HG03066 (cell line): Measurements from ENCODE around the gene CYB5RL.
"Not testable (repeated sequence)": the region's sequence is repeated elsewhere in the genome, so short reads cannot be mapped to it uniquely, and the experiment has no call there.

Experiments used
- ATAC-seq: cut with Tn5 transposase; IDR thresholded peaks from one replicate; pipeline ENCODE4 v1.9.1; 2021; ENCODE audit warnings: low read depth; ENCODE audit not compliant: unreplicated experiment

CYB5RL gene

DNA sequence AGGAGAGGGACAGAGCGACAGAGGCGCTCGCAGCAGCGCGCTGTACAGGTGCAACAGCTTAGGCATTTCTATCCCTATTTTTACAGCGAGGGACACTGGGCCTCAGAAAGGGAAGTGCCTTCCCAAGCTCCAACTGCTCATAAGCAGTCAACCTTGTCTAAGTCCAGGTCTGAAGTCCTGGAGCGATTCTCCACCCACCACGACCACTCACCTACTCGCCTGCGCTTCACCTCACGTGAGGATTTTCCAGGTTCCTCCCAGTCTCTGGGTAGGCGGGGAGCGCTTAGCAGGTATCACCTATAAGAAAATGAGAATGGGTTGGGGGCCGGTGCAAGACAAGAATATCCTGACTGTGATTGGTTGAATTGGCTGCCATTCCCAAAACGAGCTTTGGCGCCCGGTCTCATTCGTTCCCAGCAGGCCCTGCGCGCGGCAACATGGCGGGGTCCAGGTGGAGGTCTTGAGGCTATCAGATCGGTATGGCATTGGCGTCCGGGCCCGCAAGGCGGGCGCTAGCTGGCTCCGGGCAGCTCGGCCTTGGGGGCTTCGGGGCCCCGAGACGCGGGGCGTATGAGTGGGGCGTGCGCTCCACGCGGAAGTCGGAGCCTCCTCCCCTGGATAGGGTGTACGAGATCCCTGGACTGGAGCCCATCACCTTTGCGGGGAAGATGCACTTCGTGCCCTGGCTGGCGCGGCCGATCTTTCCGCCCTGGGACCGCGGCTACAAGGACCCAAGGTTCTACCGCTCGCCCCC lies at the start of gene CYB5RL, which contains the start of gene MRPL37:
Gene CYB5RL, minus strand, starts transcription at position 266 of the 754 bp plus-strand sequence. CDS start 4,414 bp downstream, outside the sequence.
Gene MRPL37, plus strand, starts transcription at position 403 of the 754 bp plus-strand sequence. Its CDS starts 77 bp downstream, at position 480.
- peak; percentile 96 for ATAC-seq

DNA sequence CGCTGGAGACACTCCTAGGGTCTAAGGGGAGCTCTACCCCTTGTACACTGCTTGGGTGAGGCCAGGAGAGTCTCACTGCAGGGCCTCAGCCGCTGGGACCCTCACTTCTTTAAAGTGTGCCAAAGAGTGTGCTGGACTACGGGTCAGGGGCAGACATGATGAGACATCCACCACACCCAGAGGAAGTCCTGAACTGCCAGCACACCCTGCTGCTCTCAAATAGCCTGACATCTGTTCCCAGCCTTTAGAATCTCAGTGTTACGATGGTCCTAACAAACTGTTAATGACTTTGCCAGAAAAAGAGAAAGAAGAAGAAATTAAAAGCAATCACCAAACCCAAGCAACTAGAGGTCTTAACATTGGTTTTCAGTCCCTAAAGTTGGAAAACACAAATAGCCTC lies 49.1 kb upstream of the CYB5RL start:
- ATAC-seq = no peak

DNA sequence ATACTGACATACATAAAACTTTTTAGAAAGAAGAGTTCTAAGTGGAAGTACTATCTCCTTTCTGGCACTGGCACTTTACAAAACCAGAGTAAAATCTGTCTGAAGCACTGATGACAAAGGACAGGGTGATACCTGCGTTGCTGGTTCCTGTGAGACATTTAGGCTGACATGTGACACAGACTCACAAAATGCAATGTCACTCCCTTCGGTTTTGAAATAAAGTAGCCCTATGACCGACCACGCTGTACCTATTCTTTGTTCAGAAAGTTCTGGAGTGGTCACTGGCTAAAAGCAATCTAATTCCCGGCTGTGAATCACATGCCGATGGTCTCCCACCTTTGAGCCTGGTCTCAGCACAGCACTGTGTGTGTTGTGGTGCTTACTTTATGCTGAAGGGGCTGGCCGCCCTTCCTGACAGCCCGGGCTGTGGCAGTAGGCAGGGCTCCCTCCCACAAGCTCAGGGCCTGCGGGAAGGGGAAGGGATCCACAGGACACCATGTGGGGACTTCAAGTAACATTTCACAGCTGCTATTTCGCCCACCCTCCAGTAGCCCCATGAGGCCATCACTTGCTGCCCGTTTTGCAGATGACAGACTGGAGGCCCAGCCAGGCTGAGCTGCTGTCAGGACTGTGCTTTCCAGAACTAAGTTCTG lies 48.2 kb upstream of the CYB5RL start:
- no peak for ATAC-seq

DNA sequence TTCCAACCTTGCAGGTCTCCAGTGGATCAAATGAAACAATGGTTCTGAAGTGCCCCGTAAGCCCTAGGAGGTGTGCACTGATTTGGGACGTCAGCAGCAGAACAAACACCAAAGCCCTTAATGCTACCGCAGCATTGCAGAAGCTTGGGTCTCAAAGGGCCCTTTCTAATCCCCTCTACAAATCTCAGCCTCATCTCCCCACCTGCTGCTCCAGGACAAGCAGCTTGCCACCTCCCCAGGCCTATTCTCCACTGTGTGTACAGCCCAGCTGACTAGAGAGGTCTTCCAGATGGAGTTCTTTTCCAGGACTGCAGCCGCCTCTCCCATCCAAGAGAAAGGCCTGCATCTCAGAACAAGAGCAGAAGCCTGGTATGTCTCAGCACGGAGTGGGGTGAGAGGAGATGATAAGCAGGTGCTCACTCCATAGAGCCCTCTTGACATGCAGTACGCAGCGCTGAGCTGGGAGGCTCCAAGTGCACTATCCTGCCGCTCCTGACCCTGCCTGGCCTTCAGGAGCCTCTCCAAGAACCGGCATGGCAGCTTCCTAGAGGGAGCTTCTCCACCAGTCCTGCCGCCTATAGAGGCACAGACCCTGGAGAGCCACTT lies 46.4 kb upstream of the CYB5RL start:
- no peak for ATAC-seq

- no peak for ATAC-seq
Measured at GRCh38 chr1:54245501-54245900, 45.7 kb upstream of the CYB5RL start.

- no peak for ATAC-seq
Measured at GRCh38 chr1:54244655-54245054, 44.8 kb upstream of the CYB5RL start.

DNA sequence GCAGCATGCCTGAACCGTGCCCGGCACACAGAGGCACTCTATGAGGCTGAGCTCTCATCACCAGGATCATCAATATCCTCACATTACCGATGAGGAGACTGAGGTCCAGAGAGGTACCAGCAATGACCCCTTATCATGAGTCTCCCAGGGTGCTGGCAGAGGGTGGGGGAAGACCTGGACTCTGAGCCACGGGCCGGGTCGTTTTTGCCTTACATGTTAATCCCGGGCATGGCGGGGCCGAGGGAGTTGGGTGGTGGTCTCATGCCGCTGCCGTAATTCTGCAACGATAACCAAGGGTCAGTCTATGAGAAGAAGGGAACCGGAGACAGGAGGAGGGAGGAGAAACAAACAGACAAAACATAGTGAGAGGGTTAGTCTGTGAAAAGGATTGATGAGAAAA lies 43.2 kb upstream of the CYB5RL start:
- ATAC-seq = no peak

DNA sequence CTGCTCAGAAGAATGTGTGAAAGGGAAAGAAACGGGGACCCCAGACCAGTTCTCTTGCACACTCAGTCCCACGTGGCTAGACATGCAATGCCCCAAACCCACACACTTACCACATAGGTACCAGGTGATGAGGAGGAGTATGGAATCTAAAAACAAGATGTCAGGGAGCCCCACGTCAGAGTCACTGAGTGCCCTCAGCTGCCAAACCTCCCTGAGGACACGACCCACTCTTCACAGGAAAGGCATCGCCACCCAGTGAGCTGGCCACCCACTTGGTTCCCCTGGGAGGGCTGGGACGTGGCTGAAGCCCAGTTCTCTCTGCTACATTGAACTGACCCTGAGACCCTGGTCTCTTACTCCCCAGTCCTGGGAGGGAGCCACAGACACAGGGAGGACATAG lies 41.5 kb upstream of the CYB5RL start:
- ATAC-seq = no peak

DNA sequence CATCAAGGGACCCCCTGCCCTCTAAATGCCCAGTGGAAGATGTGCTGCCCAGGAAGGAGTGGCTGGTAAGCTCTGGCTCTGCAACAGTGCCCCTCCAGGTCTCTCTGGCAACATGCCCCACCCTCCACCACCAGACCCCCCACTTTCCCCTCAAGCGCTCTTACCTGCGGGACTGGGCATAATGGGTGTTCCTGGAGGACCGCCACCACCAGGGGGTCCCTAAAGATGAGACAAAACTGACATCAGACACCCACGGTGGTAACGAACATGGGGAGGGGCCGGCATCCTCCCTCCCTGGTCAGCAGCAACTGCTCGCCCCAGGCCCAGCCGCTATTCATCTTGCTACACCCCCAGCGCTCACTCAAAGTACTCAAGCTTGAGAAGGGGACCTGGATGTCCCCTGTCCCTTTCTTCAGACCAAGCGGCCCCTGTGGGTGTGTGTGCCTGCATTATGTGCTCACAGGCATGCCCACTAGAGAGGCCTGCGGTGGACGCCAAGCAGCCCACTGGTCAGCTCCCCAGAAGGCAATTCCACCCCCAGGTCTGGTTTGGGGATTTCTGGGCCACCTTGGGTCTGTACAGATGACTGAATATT lies 41.0 kb upstream of the CYB5RL start:
- no peak for ATAC-seq

DNA sequence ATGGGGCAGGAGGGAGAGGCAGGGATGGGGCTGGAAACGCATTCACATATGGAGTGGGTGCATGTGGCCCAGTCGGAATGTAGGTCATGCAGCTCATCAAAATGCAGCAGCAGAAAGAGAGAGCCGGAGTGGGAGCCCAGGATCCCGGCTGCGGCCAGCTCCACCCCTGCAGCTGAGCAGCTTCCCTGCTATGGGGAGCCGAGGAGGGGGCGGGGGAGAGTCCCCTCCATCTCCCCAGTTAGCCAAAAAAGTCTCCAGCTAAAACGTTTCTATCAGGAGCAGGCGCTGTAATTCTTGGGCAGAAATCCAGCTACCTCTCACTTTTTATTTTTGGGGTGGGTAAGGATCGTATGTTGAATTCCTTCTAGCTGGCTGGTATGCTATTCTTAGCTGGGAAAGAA lies 39.8 kb upstream of the CYB5RL start:
- no peak for ATAC-seq

DNA sequence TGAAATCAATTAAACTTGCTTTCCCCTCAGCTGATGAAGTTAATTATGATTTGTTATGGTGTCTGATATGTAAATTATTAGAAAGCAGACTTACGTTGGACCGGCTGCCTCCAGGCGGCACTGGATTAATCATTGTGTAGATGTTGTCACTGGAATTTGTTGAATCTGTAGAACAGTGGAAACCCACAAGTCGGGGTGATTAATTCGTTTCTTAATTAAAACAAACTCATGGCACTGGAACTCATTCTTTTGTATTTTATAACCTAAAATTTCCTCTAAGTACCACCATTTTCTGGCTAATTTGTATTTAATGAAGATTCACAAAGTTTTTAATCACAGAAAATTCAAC lies 39.2 kb upstream of the CYB5RL start:
- ATAC-seq = no peak

DNA sequence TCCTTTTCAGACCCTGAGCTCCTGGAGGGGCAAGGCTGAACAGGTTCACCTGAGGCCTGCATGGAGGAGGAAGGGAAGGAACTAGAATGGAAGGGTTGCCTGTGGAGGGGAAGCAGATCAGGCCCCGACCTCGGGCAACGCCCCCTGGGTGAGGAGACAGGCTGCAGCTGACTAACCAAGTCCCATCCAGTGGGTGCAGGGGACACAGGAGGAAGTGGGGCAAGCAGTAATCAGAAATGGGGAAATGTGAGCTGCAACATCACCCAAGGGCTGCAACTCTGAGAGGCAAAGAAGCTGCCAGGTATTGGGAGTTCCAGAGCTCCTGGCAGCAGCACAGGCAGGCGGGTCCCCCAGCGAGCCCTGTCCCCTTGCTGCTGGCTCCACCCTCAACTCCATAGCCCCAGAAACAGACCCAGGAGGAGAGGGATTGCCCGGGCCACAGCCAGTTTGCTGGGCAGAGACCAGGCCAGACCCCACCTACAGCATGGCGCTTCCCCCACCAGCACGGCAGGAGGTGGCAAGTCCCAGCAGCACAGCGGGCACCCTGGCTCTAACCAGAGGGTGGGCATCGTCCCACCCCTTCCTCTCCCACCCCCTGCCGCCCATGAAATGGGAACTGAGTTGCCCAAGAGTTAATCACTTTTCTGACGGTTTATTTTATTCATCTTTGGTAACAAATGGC lies 38.7 kb upstream of the CYB5RL start:
- ATAC-seq = no peak

DNA sequence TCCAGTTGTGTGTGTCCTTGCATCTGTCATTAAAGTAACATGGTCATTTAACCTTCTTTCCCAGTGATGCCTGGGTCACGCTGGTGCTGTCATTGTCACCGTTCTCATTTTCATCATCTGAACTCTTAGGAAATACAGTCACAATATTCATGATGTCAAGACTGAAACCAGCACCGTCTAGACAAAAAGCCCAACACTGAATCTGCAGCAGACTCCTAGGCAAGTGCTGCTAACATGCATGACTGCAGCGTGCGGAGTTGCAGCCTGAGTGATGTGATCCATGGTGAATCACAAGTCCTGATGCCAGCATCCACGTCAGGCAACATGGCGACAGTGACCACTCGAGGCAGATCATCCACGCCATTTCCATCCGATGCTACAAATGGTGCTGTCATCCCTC lies 37.8 kb upstream of the CYB5RL start:
- no peak for ATAC-seq

GRCh38 chr1:54234284-54234683 lies 34.5 kb upstream of the CYB5RL start:
- no peak for ATAC-seq

GRCh38 chr1:54233196-54233595 lies 33.4 kb upstream of the CYB5RL start:
- not testable (repeated sequence) for ATAC-seq

DNA sequence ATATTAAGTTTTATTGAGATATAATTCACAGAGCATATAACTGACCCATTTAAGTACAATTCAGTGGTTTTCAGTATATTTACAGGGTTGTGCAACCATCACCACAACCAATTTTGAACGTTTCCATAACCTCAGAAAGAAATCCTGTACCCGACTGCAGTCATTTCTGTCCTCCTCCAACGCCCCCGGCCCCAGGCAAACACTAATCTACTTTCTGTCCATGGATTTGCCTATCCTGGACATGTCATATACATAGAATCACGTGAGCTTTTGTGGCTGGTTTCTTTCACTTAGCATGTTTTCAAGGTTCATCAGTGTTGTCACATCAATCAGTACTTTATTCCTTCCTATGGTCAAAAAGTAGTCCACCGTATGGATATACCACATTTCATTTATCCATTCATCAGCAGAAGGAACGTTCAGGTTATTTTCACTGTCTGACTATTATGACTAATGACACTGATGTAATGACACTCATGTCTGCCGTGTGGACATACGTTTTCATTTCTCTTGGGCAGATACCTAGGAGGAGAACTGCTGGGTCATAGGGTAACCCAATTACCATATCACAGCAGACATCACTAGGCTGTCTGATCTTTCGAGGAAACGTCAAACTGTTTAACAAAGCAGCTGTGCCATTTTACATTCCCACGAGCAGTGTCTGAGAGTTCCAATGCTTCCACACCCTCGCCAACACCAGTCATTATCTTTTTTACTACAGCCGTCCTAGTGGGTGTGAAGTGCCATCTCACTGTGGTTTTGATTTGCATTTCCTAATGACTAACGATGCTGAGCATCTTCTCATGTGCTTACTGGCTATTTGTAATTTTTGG lies 30.9 kb upstream of the CYB5RL start:
- ATAC-seq = no peak

DNA sequence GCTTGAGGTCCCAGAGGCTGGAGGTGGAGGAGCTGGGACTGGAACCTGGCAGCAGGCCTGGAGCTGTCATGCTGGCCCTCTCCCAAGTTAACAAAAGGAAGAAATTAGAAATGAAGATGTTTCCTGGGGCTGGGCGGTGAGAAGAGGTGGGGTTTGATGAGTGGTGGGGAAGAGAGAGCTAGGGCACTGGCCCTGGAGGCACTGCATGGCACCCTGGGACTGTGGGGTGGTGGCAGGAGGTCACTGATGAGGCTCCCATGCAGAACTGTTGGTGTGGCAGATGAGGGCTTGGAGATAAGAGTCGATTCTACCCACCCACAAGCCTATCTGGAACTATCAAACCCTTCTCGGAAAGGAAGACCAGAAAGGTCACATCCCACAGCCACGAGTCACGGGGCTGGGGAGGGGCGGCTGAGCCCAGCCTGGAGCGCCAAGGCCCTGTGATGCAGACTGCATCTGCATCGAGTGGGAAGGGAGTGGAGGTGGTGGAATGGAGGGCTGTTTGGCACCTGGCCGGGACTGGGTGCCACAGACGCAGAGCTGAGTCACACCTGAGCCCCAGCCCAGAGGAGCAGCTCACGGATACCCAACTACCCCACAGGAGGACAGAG lies 29.6 kb upstream of the CYB5RL start:
- ATAC-seq = no peak

GRCh38 chr1:54228638-54229079 lies 28.8 kb upstream of the CYB5RL start:
- no peak for ATAC-seq

DNA sequence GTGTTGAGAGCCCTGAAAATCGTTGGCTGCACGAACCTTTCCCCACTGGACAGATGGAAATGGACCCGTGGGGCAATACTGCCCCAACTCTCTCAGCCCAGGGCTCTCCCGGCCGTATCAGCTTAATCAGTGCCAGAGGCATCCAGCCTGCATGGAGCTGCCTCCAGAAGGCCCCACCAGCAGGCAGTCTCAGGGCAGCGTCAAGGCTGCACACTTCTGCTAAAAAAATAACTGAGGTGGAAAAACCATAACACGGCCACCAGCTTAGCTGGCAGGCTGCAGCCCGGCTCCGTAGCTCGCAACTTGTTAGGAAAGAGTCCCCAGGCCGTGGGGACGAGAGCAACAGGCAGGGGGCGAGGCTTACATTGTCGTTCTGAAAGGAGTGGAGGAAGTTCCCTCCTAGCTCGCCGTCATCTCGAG lies 28.1 kb upstream of the CYB5RL start:
- ATAC-seq = no peak
